ENCODE results near the gene CACNG4. TPM values are rescaled to one million over a fixed set of nuclear protein-coding genes. Genes with fewer than 3 reads are reported as not detected.

Gene CACNG4
- total RNA-seq, 2 experiments from 2014 or later = not detected

- Histone ChIP-seq H3K4me3 (ENCODE audit: low read depth, low read length, poor library complexity, severe bottlenecking) (no peak overlapping the region), H3K79me2 (ENCODE audit: insufficient read depth, low read depth, low read length) (no peaks in the 10 kb centered on the region), H3K4me1 (ENCODE audit: insufficient read depth, low read length, poor library complexity, severe bottlenecking) (no peaks in the 10 kb centered on the region), H3K27ac (ENCODE audit: low read depth, low read length, poor library complexity, severe bottlenecking) (no peak overlapping the region), H3K9me3 (ENCODE audit: low read length) (no peaks in the 10 kb centered on the region), H4K20me1 (ENCODE audit: insufficient read depth, low read length) (no peaks in the 10 kb centered on the region), H3K4me2 (ENCODE audit: low read length) (no peak overlapping the region), H2AFZ (ENCODE audit: low read length) (no peak overlapping the region), H3K9me2 (ENCODE audit: insufficient read depth, low read length) (no peaks in the 10 kb centered on the region), H3K36me3 (ENCODE audit: insufficient read depth, low read length) (no peaks in the 10 kb centered on the region)
- no peak for DNase-seq (ENCODE audit: low spot score)
- no peak for TF ChIP-seq CTCF (conservative IDR thresholded peaks at IDR 0.05; ENCODE audit: low read length)
- TF ChIP-seq EZH2phosphoT487 (IDR thresholded peaks at IDR 0.05; ENCODE audit: borderline replicate concordance, low read depth, low read length) = no peak
- intact Hi-C loops (cut with micrococcal nuclease; ENCODE audit: unreplicated experiment) = no loop called here
- CTCF ChIA-PET (ENCODE audit: unreplicated experiment) = no interaction called here
- POLR2A ChIA-PET = interaction anchor here (0.6 kb wide), 1 partner anchor 279 kb away, joined by 3 read pairs; no protein-coding TSS in a partner anchor
- BruUV-seq (replicated peaks) = no TSS peak
These were observed 9.9 kb upstream of the CACNG4 start for GRCh38 chr17:66954632-66955031.

- H3K9me3 ChIP-seq (ENCODE audit: low read length) = no peaks in the 10 kb centered on the region
- H3K27ac ChIP-seq (ENCODE audit: low read depth, low read length, poor library complexity, severe bottlenecking) = no peak overlapping the region
- CTCF ChIA-PET (ENCODE audit: unreplicated experiment) = no interaction called here
- no peaks in the 10 kb centered on the region for H3K79me2 ChIP-seq (ENCODE audit: insufficient read depth, low read depth, low read length)
- DNase-seq (ENCODE audit: low spot score) = no peak
- no peak overlapping the region for H2AFZ ChIP-seq (ENCODE audit: low read length)
- H3K36me3 ChIP-seq (ENCODE audit: insufficient read depth, low read length) = no peaks in the 10 kb centered on the region
- no peak overlapping the region for H3K4me2 ChIP-seq (ENCODE audit: low read length)
- POLR2A ChIA-PET = no interaction called here
- no peaks in the 10 kb centered on the region for H3K4me1 ChIP-seq (ENCODE audit: insufficient read depth, low read length, poor library complexity, severe bottlenecking)
- TF ChIP-seq EZH2phosphoT487 (IDR thresholded peaks at IDR 0.05; ENCODE audit: borderline replicate concordance, low read depth, low read length) (no peak), CTCF (conservative IDR thresholded peaks at IDR 0.05; ENCODE audit: low read length) (no peak)
- H3K4me3 ChIP-seq (ENCODE audit: low read depth, low read length, poor library complexity, severe bottlenecking) = no peak overlapping the region
- intact Hi-C loops (cut with micrococcal nuclease; ENCODE audit: unreplicated experiment) = no loop called here
- no peaks in the 10 kb centered on the region for H3K9me2 ChIP-seq (ENCODE audit: insufficient read depth, low read length)
- no peaks in the 10 kb centered on the region for H4K20me1 ChIP-seq (ENCODE audit: insufficient read depth, low read length)
- BruUV-seq (replicated peaks) = no TSS peak
These were observed 8.7 kb upstream of the CACNG4 start for GRCh38 chr17:66955821-66956220.

GRCh38 chr17:66956941-66957340 lies 7.6 kb upstream of the CACNG4 start:
- Histone ChIP-seq H3K4me2 (ENCODE audit: low read length) (no peak overlapping the region), H3K36me3 (ENCODE audit: insufficient read depth, low read length) (no peaks in the 10 kb centered on the region), H3K9me3 (ENCODE audit: low read length) (no peaks in the 10 kb centered on the region), H3K27ac (ENCODE audit: low read depth, low read length, poor library complexity, severe bottlenecking) (no peak overlapping the region), H3K79me2 (ENCODE audit: insufficient read depth, low read depth, low read length) (no peaks in the 10 kb centered on the region), H4K20me1 (ENCODE audit: insufficient read depth, low read length) (no peaks in the 10 kb centered on the region), H3K4me3 (ENCODE audit: low read depth, low read length, poor library complexity, severe bottlenecking) (no peak overlapping the region), H3K9me2 (ENCODE audit: insufficient read depth, low read length) (no peaks in the 10 kb centered on the region), H2AFZ (ENCODE audit: low read length) (no peak overlapping the region), H3K4me1 (ENCODE audit: insufficient read depth, low read length, poor library complexity, severe bottlenecking) (no peaks in the 10 kb centered on the region)
- no TSS peak for BruUV-seq (replicated peaks)
- ChIA-PET CTCF (ENCODE audit: unreplicated experiment) (no interaction called here), POLR2A (no interaction called here)
- TF ChIP-seq CTCF (conservative IDR thresholded peaks at IDR 0.05; ENCODE audit: low read length) (no peak), EZH2phosphoT487 (IDR thresholded peaks at IDR 0.05; ENCODE audit: borderline replicate concordance, low read depth, low read length) (no peak)
- intact Hi-C loops (cut with micrococcal nuclease; ENCODE audit: unreplicated experiment) = no loop called here
- no peak for DNase-seq (ENCODE audit: low spot score)
